MCF 10A (cell line): ENCODE measurements around the gene CHRNA3. TPM values are rescaled to one million over a fixed set of nuclear protein-coding genes. Genes with fewer than 3 reads are reported as not detected.

Experiments
- BruUV-seq: library from RNA; stranded (reverse); fragments of 400-500 nt; replicated peaks from 2 replicates; lab custom pipeline; 2021; lab: Mats Ljungman, UMichigan
- CTCF ChIA-PET: fragments of 300-600 bp; sonication (Branson Sonifier 250); formaldehyde crosslinking; extraction: SDS; loops from one replicate; lab custom pipeline; 2021; ENCODE audit warnings: antibody characterized with exemption, inconsistent platforms; lab: Yijun Ruan, JAX
- POLR2A ChIA-PET: fragments of 300-600, 350-650 bp; sonication (Branson Sonifier 250); formaldehyde crosslinking; extraction: SDS; loops from one replicate; lab custom pipeline; 2020; ENCODE audit warnings: antibody characterized with exemption, inconsistent platforms; lab: Yijun Ruan, JAX
- DNase-seq: peaks from one replicate; pipeline ENCODE4 v3.0.0-alpha.2; 2018; ENCODE audit not compliant: unreplicated experiment
- H3K27ac Mint-ChIP-seq: one replicate; pipeline ENCODE4 v1.8.0; 2022; ENCODE audit warnings: mild to moderate bottlenecking, low read depth, mixed read lengths; ENCODE audit not compliant: unreplicated experiment
- H3K27me3 Mint-ChIP-seq: one replicate; pipeline ENCODE4 v1.8.0; 2022; ENCODE audit warnings: mixed read lengths; ENCODE audit not compliant: insufficient read depth, unreplicated experiment
- H3K36me3 Mint-ChIP-seq: one replicate; pipeline ENCODE4 v1.8.0; 2022; ENCODE audit warnings: mild to moderate bottlenecking, moderate library complexity, mixed read lengths; ENCODE audit not compliant: insufficient read depth, unreplicated experiment
- H3K4me1 Mint-ChIP-seq: one replicate; pipeline ENCODE4 v1.8.0; 2022; ENCODE audit warnings: mixed read lengths; ENCODE audit not compliant: insufficient read depth, unreplicated experiment
- H3K4me3 Mint-ChIP-seq: one replicate; pipeline ENCODE4 v1.8.0; 2022; ENCODE audit warnings: mild to moderate bottlenecking, moderate library complexity, mixed read lengths; ENCODE audit not compliant: unreplicated experiment
- H3K9me3 Mint-ChIP-seq: one replicate; pipeline ENCODE4 v1.8.0; 2022; ENCODE audit warnings: mixed read lengths; ENCODE audit not compliant: unreplicated experiment
- intact Hi-C: fragments of 100-400 bp; cut with micrococcal nuclease; formaldehyde crosslinking; loops from 2 replicates; pipeline ENCODE4 v1.14.1; 2022
- total RNA-seq: library from RNA; stranded (reverse); gene quantifications from 2 replicates; pipeline ENCODE4 v1.2.3, GENCODE V29; 2022
- TF ChIP-seq, protein P1 (sequence below): fragments of 200-600 bp; IDR thresholded peaks from one replicate; pipeline ENCODE4 v1.8.0; 2022; ENCODE audit warnings: antibody characterized with exemption, mild to moderate bottlenecking; ENCODE audit not compliant: unreplicated experiment

CHRNA3 gene
- total RNA-seq, 1 experiment from 2014 or later = not detected

DNA sequence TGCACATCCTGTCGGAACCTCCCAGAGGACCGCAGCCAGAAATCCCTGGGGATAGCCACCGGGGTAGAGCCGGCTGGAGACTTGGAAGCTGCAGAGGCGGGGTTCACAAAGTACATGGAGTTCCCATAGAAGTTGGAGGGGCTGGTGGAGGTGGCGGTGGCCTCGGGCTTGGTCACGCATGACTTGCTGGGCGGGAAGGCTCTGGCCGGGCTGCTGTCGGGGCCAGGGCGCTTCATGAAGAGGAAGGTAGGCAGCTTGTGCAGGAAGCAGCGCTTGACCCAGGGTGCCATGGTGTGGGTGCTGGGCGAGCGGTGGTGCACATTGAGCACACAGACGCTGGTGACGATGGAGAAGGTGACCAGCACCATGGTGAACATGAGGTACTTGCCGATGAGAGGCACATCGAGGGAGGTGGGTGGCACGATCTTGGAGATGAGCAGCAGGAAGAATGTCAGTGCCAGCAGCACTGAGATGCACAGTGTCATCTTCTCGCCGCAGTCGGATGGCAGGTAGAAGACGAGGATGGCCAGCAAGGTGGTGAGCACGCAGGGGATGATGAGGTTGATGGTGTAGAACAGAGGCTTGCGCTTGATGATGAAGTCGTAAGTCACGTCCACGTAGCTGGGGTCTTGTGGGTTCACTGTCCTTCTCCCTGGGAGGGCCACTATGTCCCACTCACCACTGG lies 8.4 kb upstream of the CHRNA3 start:
- H3K9me3 Mint-ChIP-seq = peaks cover 17% of the 10 kb centered on the region
- DNase-seq = no peak
- no peak overlapping the region for H3K27ac Mint-ChIP-seq
- peaks cover 19% of the 10 kb centered on the region for H3K27me3 Mint-ChIP-seq
- H3K4me3 Mint-ChIP-seq = no peak overlapping the region
- CTCF ChIA-PET = interaction anchor here (1.0 kb wide), 1 partner anchor 10 kb away, joined by 3 read pairs; no protein-coding TSS in a partner anchor
- intact Hi-C loops = no loop called here
- H3K36me3 Mint-ChIP-seq = peaks cover 4% of the 10 kb centered on the region
- POLR2A ChIA-PET = no interaction called here
- no peaks in the 10 kb centered on the region for H3K4me1 Mint-ChIP-seq
- TF ChIP-seq, protein P1, sequence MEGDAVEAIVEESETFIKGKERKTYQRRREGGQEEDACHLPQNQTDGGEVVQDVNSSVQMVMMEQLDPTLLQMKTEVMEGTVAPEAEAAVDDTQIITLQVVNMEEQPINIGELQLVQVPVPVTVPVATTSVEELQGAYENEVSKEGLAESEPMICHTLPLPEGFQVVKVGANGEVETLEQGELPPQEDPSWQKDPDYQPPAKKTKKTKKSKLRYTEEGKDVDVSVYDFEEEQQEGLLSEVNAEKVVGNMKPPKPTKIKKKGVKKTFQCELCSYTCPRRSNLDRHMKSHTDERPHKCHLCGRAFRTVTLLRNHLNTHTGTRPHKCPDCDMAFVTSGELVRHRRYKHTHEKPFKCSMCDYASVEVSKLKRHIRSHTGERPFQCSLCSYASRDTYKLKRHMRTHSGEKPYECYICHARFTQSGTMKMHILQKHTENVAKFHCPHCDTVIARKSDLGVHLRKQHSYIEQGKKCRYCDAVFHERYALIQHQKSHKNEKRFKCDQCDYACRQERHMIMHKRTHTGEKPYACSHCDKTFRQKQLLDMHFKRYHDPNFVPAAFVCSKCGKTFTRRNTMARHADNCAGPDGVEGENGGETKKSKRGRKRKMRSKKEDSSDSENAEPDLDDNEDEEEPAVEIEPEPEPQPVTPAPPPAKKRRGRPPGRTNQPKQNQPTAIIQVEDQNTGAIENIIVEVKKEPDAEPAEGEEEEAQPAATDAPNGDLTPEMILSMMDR = no peak
- BruUV-seq = no TSS peak

- ChIA-PET POLR2A (no interaction called here), CTCF (interaction anchor here (0.6 to 1.4 kb wide), 3 partner anchors 10 to 81 kb away, joined by 3 to 4 read pairs (median 4); no protein-coding TSS in a partner anchor)
- no TSS peak for BruUV-seq
- Mint-ChIP-seq H3K4me1 (no peaks in the 10 kb centered on the region), H3K9me3 (peaks cover 16% of the 10 kb centered on the region), H3K27ac (no peak overlapping the region), H3K4me3 (no peak overlapping the region), H3K27me3 (peaks cover 19% of the 10 kb centered on the region), H3K36me3 (peaks cover 4% of the 10 kb centered on the region)
- TF ChIP-seq, protein P1 = no peak
- intact Hi-C loops = no loop called here
- peak; percentile 29 for DNase-seq
These were observed 7.4 kb upstream of the CHRNA3 start for GRCh38 chr15:78628227-78628626.

GRCh38 chr15:78627348-78627747 lies 6.6 kb upstream of the CHRNA3 start:
- no TSS peak for BruUV-seq
- Mint-ChIP-seq H3K4me3 (no peak overlapping the region), H3K9me3 (peaks cover 7% of the 10 kb centered on the region), H3K4me1 (no peaks in the 10 kb centered on the region), H3K27me3 (peaks cover 27% of the 10 kb centered on the region), H3K27ac (no peak overlapping the region), H3K36me3 (peaks cover 4% of the 10 kb centered on the region)
- intact Hi-C loops = no loop called here
- DNase-seq = no peak
- CTCF ChIA-PET = interaction anchor here (0.9 to 1.4 kb wide), 2 partner anchors 12 to 668 kb away, joined by 3 to 4 read pairs; no protein-coding TSS in a partner anchor
- POLR2A ChIA-PET = no interaction called here
- TF ChIP-seq, protein P1 = no peak

GRCh38 chr15:78626381-78626995 lies 5.7 kb upstream of the CHRNA3 start:
- TF ChIP-seq, protein P1 = no peak
- Mint-ChIP-seq H3K9me3 (no peaks in the 10 kb centered on the region), H3K4me3 (no peak overlapping the region), H3K36me3 (peaks cover 4% of the 10 kb centered on the region), H3K27ac (no peak overlapping the region), H3K4me1 (no peaks in the 10 kb centered on the region), H3K27me3 (peaks cover 36% of the 10 kb centered on the region)
- DNase-seq = no peak
- intact Hi-C loops = no loop called here
- ChIA-PET CTCF (interaction anchor here (0.9 kb wide), 1 partner anchor 667 kb away, joined by 3 read pairs; no protein-coding TSS in a partner anchor), POLR2A (no interaction called here)
- BruUV-seq = no TSS peak
